Measurements from ENCODE around the gene CCR5. TPM values are rescaled to one million over a fixed set of nuclear protein-coding genes. Genes with fewer than 3 reads are reported as not detected.
"Not testable (repeated sequence)": the region's sequence is repeated elsewhere in the genome, so short reads cannot be mapped to it uniquely, and the experiment has no call there.

Gene CCR5
- polyA plus RNA-seq (2013, experiment 1 of 2): not detected
- polyA plus RNA-seq (2013, experiment 2 of 2): not detected

GRCh38 chr3:46370839-46371518, at the start of gene CCR5:
Gene CCR5 (plus strand): TSS chr3:46370946. CDS start chr3:46372903, 1,957 bp downstream.
- WGBS (ENCODE audit: extremely low coverage, insufficient coverage, low lambda C conversion rate): no CpG with 5 or more reads among the region's 5 CpGs

GRCh38 chr3:46321461-46322104, 49.2 kb upstream of the CCR5 start:
- H3K4me2 ChIP-seq (ENCODE audit: low read length): no peak overlapping the region
- H2AK5ac ChIP-seq (ENCODE audit: low read length): no peak overlapping the region
- H4K8ac ChIP-seq (ENCODE audit: low read depth, low read length): no peak overlapping the region
- peaks cover 1% of the 10 kb centered on the region for H3K27me3 ChIP-seq (ENCODE audit: insufficient read depth, low read length, poor library complexity)
- whole genome bisulfite sequencing (ENCODE audit: extremely low coverage, insufficient coverage, low lambda C conversion rate): no CpG with 5 or more reads among the region's 1 CpG
- H2BK120ac ChIP-seq (ENCODE audit: low read depth, low read length): no peak overlapping the region
- no peak for DNase-seq
- no peak overlapping the region for H3K18ac ChIP-seq (ENCODE audit: low read length)
- H3K4ac ChIP-seq (ENCODE audit: low read depth, low read length): no peak overlapping the region
- no peaks in the 10 kb centered on the region for H3K4me1 ChIP-seq (ENCODE audit: control insufficient read depth, low read depth, low read length)
- no peak overlapping the region for H3K23ac ChIP-seq (ENCODE audit: low read length)
- H3K4me3 ChIP-seq (ENCODE audit: low read length): no peak overlapping the region
- H3K9ac ChIP-seq (ENCODE audit: low read length): no peak overlapping the region
- H3K79me2 ChIP-seq (ENCODE audit: control insufficient read depth, insufficient read depth, low read length): no peaks in the 10 kb centered on the region
- no peak overlapping the region for H2BK15ac ChIP-seq (replicated peaks; ENCODE audit: low read depth)
- no peaks in the 10 kb centered on the region for H3K36me3 ChIP-seq (ENCODE audit: control insufficient read depth, insufficient read depth, low read length)
- no peak overlapping the region for H4K5ac ChIP-seq (ENCODE audit: low read length)
- H3K27ac ChIP-seq (ENCODE audit: low read depth, low read length): no peak overlapping the region
- no peaks in the 10 kb centered on the region for H3K79me1 ChIP-seq (ENCODE audit: low read length)
- no peak overlapping the region for H3K56ac ChIP-seq (ENCODE audit: low read length)
- H2BK5ac ChIP-seq (ENCODE audit: low read length): no peak overlapping the region

More at GRCh38 chr3:46370839-46371518, at the start of gene CCR5:
- Histone ChIP-seq H3K79me2 (ENCODE audit: control insufficient read depth, insufficient read depth, low read length) (no peaks in the 10 kb centered on the region), H3K27ac (ENCODE audit: low read depth, low read length) (no peak within 1 kb of the TSS), H4K5ac (ENCODE audit: low read length) (no peak within 1 kb of the TSS), H3K79me1 (ENCODE audit: low read length) (no peaks in the 10 kb centered on the region), H2BK15ac (replicated peaks; ENCODE audit: low read depth) (no peak within 1 kb of the TSS), H3K4me3 (ENCODE audit: low read length) (no peak within 1 kb of the TSS), H3K56ac (ENCODE audit: low read length) (no peak within 1 kb of the TSS), H3K9ac (ENCODE audit: low read length) (no peak within 1 kb of the TSS), H3K27me3 (ENCODE audit: insufficient read depth, low read length, poor library complexity) (no peaks in the 10 kb centered on the region), H3K36me3 (ENCODE audit: control insufficient read depth, insufficient read depth, low read length) (no peaks in the 10 kb centered on the region), H3K23ac (ENCODE audit: low read length) (no peak within 1 kb of the TSS), H4K8ac (ENCODE audit: low read depth, low read length) (no peak within 1 kb of the TSS), H3K18ac (ENCODE audit: low read length) (no peak within 1 kb of the TSS), H2BK5ac (ENCODE audit: low read length) (no peak within 1 kb of the TSS), H3K4me1 (ENCODE audit: control insufficient read depth, low read depth, low read length) (peaks cover 1% of the 10 kb centered on the region), H2AK5ac (ENCODE audit: low read length) (no peak within 1 kb of the TSS), H3K4ac (ENCODE audit: low read depth, low read length) (no peak within 1 kb of the TSS), H3K4me2 (ENCODE audit: low read length) (no peak within 1 kb of the TSS), H2BK120ac (ENCODE audit: low read depth, low read length) (no peak within 1 kb of the TSS)
- DNase-seq: no peak

GRCh38 chr3:46324036-46324435, 46.7 kb upstream of the CCR5 start:
- no peak overlapping the region for H4K5ac ChIP-seq (ENCODE audit: low read length)
- no peak overlapping the region for H2BK5ac ChIP-seq (ENCODE audit: low read length)
- no peak overlapping the region for H3K27ac ChIP-seq (ENCODE audit: low read depth, low read length)
- H2BK15ac ChIP-seq (replicated peaks; ENCODE audit: low read depth): no peak overlapping the region
- H3K4me2 ChIP-seq (ENCODE audit: low read length): no peak overlapping the region
- peaks cover 1% of the 10 kb centered on the region for H3K27me3 ChIP-seq (ENCODE audit: insufficient read depth, low read length, poor library complexity)
- no peak overlapping the region for H3K9ac ChIP-seq (ENCODE audit: low read length)
- H4K8ac ChIP-seq (ENCODE audit: low read depth, low read length): no peak overlapping the region
- no peak overlapping the region for H3K23ac ChIP-seq (ENCODE audit: low read length)
- no peak overlapping the region for H3K18ac ChIP-seq (ENCODE audit: low read length)
- H2BK120ac ChIP-seq (ENCODE audit: low read depth, low read length): no peak overlapping the region
- H3K4ac ChIP-seq (ENCODE audit: low read depth, low read length): no peak overlapping the region
- no peaks in the 10 kb centered on the region for H3K79me2 ChIP-seq (ENCODE audit: control insufficient read depth, insufficient read depth, low read length)
- no peak overlapping the region for H3K56ac ChIP-seq (ENCODE audit: low read length)
- H3K79me1 ChIP-seq (ENCODE audit: low read length): no peaks in the 10 kb centered on the region
- H3K4me3 ChIP-seq (ENCODE audit: low read length): no peak overlapping the region
- no peak for DNase-seq
- no peak overlapping the region for H2AK5ac ChIP-seq (ENCODE audit: low read length)
- no peaks in the 10 kb centered on the region for H3K36me3 ChIP-seq (ENCODE audit: control insufficient read depth, insufficient read depth, low read length)
- H3K4me1 ChIP-seq (ENCODE audit: control insufficient read depth, low read depth, low read length): no peaks in the 10 kb centered on the region
- WGBS (ENCODE audit: extremely low coverage, insufficient coverage, low lambda C conversion rate): no CpG with 5 or more reads among the region's 2 CpGs

GRCh38 chr3:46325645-46326300, 45.0 kb upstream of the CCR5 start:
- no peak overlapping the region for H3K4ac ChIP-seq (ENCODE audit: low read depth, low read length)
- no peak overlapping the region for H4K5ac ChIP-seq (ENCODE audit: low read length)
- H2AK5ac ChIP-seq (ENCODE audit: low read length): no peak overlapping the region
- H3K4me1 ChIP-seq (ENCODE audit: control insufficient read depth, low read depth, low read length): no peaks in the 10 kb centered on the region
- H2BK120ac ChIP-seq (ENCODE audit: low read depth, low read length): no peak overlapping the region
- H3K4me2 ChIP-seq (ENCODE audit: low read length): no peak overlapping the region
- no peak overlapping the region for H3K23ac ChIP-seq (ENCODE audit: low read length)
- H3K9ac ChIP-seq (ENCODE audit: low read length): no peak overlapping the region
- no peak overlapping the region for H3K4me3 ChIP-seq (ENCODE audit: low read length)
- H3K18ac ChIP-seq (ENCODE audit: low read length): no peak overlapping the region
- peaks cover 1% of the 10 kb centered on the region for H3K27me3 ChIP-seq (ENCODE audit: insufficient read depth, low read length, poor library complexity)
- no peak overlapping the region for H3K56ac ChIP-seq (ENCODE audit: low read length)
- no peaks in the 10 kb centered on the region for H3K79me1 ChIP-seq (ENCODE audit: low read length)
- H4K8ac ChIP-seq (ENCODE audit: low read depth, low read length): no peak overlapping the region
- no peak overlapping the region for H2BK15ac ChIP-seq (replicated peaks; ENCODE audit: low read depth)
- DNase-seq: no peak
- no peaks in the 10 kb centered on the region for H3K36me3 ChIP-seq (ENCODE audit: control insufficient read depth, insufficient read depth, low read length)
- H3K79me2 ChIP-seq (ENCODE audit: control insufficient read depth, insufficient read depth, low read length): no peaks in the 10 kb centered on the region
- H3K27ac ChIP-seq (ENCODE audit: low read depth, low read length): no peak overlapping the region
- WGBS (ENCODE audit: extremely low coverage, insufficient coverage, low lambda C conversion rate): no CpG with 5 or more reads among the region's 1 CpG
- no peak overlapping the region for H2BK5ac ChIP-seq (ENCODE audit: low read length)

GRCh38 chr3:46330676-46331075, 40.1 kb upstream of the CCR5 start:
- H3K4me2 ChIP-seq (ENCODE audit: low read length); H3K36me3 ChIP-seq (ENCODE audit: control insufficient read depth, insufficient read depth, low read length); H2AK5ac ChIP-seq (ENCODE audit: low read length); H2BK5ac ChIP-seq (ENCODE audit: low read length); H3K23ac ChIP-seq (ENCODE audit: low read length); H3K27me3 ChIP-seq (ENCODE audit: insufficient read depth, low read length, poor library complexity); H3K4ac ChIP-seq (ENCODE audit: low read depth, low read length); H3K4me3 ChIP-seq (ENCODE audit: low read length); H3K9ac ChIP-seq (ENCODE audit: low read length); H3K79me1 ChIP-seq (ENCODE audit: low read length); H3K27ac ChIP-seq (ENCODE audit: low read depth, low read length); H2BK120ac ChIP-seq (ENCODE audit: low read depth, low read length); H4K5ac ChIP-seq (ENCODE audit: low read length); H3K18ac ChIP-seq (ENCODE audit: low read length); H2BK15ac ChIP-seq (replicated peaks; ENCODE audit: low read depth); H3K4me1 ChIP-seq (ENCODE audit: control insufficient read depth, low read depth, low read length); H4K8ac ChIP-seq (ENCODE audit: low read depth, low read length); DNase-seq; H3K79me2 ChIP-seq (ENCODE audit: control insufficient read depth, insufficient read depth, low read length); H3K56ac ChIP-seq (ENCODE audit: low read length): not testable (repeated sequence)
- WGBS (ENCODE audit: extremely low coverage, insufficient coverage, low lambda C conversion rate): no CpG with 5 or more reads among the region's 3 CpGs
